Measurements from ENCODE around the gene RPTOR. TPM values are rescaled to one million over a fixed set of nuclear protein-coding genes. Genes with fewer than 3 reads are reported as not detected.

Gene RPTOR
- total and polyA plus RNA-seq, 10 of the 15 experiments (the other 5 are each of a cell fraction or from before 2014, with no cell fraction given), result 0.18 to 32.1 (median 7.8) TPM

DNA sequence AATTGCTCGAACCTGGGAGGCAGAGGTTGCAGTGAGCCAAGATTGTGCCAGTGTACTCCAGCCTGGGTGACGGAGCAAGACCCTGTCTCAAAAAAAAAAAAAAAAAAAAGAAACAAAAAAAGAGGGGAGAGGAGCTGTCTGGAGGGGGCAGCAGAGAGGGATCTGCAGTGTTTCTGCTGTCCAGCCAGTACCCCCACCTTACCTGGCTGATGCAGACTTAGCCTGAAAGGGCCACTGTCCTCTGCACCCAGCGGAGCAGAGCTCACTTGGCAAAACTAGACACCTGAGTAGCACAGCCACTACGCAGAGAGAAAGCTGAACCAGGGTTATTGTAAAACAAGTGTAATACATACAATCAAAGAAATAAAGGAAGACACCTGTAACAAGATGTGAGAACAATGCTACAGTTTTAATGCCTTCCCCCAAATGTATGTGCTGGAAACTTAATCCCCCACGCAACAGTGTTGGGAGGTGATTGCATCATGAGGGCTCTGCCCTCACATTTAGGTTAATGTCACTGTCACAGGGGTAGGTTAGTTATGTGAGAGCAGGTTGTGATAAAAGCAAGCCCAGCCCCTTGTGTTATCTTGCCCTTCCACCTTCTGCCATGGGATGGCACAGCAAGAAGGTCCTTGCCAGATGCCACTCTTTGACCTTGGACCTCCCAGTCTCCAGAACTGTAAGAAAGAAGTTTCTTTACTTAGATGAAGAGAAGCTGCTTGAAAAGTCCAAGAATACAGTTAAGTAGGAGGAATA lies 211.2 kb downstream of the RPTOR start:
- Histone ChIP-seq H3K4me2 (ENCODE audit: control insufficient read depth, insufficient read depth) (no peak overlapping the region), H3K27me3 (replicated peaks in 1 of 2; ENCODE audit: control insufficient read depth in 2 of 2, insufficient read depth in 2 of 2, low read length in 1 of 2) (no peaks in the 10 kb centered on the region), H3K9ac (ENCODE audit: control insufficient read depth, insufficient read depth, low read length) (no peak overlapping the region), H3K9me3 (replicated peaks; ENCODE audit: control insufficient read depth, insufficient read depth, low read length) (no peaks in the 10 kb centered on the region), H3K4me3 (no peak overlapping the region), H3K4me1 (ENCODE audit: control insufficient read depth, insufficient read depth, low read length) (peaks cover 10% of the 10 kb centered on the region), H2AFZ (ENCODE audit: control insufficient read depth, low read depth, low read length) (no peak overlapping the region), H3K79me2 (ENCODE audit: control insufficient read depth, insufficient read depth, low read length) (no peaks in the 10 kb centered on the region; the same call in 1 of the 2 replicates), H3K36me3 (ENCODE audit: control insufficient read depth in 2 of 2, insufficient read depth in 2 of 2, low read length in 1 of 2) (peaks cover 5 to 9% of the 10 kb centered on the region in 2 experiments; a peak in 3 of 4 replicates), H3K27ac (ENCODE audit: control insufficient read depth, insufficient read depth) (no peak overlapping the region), H4K20me1 (ENCODE audit: control insufficient read depth, insufficient read depth) (no peaks in the 10 kb centered on the region)
- intact Hi-C loops (cut with micrococcal nuclease; ENCODE audit: unreplicated experiment) (no loop called here), in situ Hi-C loops (cut with MboI) (no loop called here)
- SMC1A ChIA-PET (ENCODE audit: uncharacterized antibody, unreplicated experiment), result interaction anchor here (0.7 kb wide), 1 partner anchor 12 kb away, joined by 3 read pairs; no protein-coding TSS in a partner anchor
- RAD21 ChIA-PET (ENCODE audit: unreplicated experiment), result no interaction called here
- WGBS (ENCODE audit: insufficient coverage, insufficient replicate concordance, low lambda C conversion rate, missing lambda C conversion rate), result 99% methylated on average over 4 of the region's 5 CpGs
- TF ChIP-seq RAD21 (IDR thresholded peaks at IDR 0.05; ENCODE audit: insufficient read depth, low read depth, low read length), result 0 out of 2 replicates have a peak, but pooled peaks have one; percentile 8
- no peak for TF ChIP-seq NFYA (IDR thresholded peaks at IDR 0.05; ENCODE audit: borderline replicate concordance, low read depth, low read length)
- TF ChIP-seq, protein P1, sequence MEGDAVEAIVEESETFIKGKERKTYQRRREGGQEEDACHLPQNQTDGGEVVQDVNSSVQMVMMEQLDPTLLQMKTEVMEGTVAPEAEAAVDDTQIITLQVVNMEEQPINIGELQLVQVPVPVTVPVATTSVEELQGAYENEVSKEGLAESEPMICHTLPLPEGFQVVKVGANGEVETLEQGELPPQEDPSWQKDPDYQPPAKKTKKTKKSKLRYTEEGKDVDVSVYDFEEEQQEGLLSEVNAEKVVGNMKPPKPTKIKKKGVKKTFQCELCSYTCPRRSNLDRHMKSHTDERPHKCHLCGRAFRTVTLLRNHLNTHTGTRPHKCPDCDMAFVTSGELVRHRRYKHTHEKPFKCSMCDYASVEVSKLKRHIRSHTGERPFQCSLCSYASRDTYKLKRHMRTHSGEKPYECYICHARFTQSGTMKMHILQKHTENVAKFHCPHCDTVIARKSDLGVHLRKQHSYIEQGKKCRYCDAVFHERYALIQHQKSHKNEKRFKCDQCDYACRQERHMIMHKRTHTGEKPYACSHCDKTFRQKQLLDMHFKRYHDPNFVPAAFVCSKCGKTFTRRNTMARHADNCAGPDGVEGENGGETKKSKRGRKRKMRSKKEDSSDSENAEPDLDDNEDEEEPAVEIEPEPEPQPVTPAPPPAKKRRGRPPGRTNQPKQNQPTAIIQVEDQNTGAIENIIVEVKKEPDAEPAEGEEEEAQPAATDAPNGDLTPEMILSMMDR (IDR thresholded peaks at IDR 0.05 in 2 of 3, conservative IDR thresholded peaks at IDR 0.05 in 1 of 3; ENCODE audit: control insufficient read depth in 2 of 3, extremely low read depth in 1 of 3, insufficient read depth in 1 of 3, low read depth in 3 of 3, low read length in 3 of 3), result peak in 2 of 3 experiments; percentile 15 to 20; a peak in 3 of 6 replicates
- CTCF ChIA-PET, result interaction anchor here (0.6 kb wide), 1 partner anchor 10 kb away, joined by 3 read pairs; no protein-coding TSS in a partner anchor
- no peak for ATAC-seq
- no peak for DNase-seq (ENCODE audit: low read depth, low spot score)
- POLR2A ChIA-PET, result interaction anchor here (0.6 to 1.2 kb wide), 3 partner anchors 19 to 337 kb away, joined by 3 to 5 read pairs (median 4); no protein-coding TSS in a partner anchor
- BruUV-seq (replicated peaks), result no TSS peak
- peak; percentile 35 for FAIRE-seq
